ENCODE data around the gene TAC3. TPM values are rescaled to one million over a fixed set of nuclear protein-coding genes. Genes with fewer than 3 reads are reported as not detected.

The TAC3 gene
- total RNA-seq, 6 experiments from 2014 or later, result not detected

DNA sequence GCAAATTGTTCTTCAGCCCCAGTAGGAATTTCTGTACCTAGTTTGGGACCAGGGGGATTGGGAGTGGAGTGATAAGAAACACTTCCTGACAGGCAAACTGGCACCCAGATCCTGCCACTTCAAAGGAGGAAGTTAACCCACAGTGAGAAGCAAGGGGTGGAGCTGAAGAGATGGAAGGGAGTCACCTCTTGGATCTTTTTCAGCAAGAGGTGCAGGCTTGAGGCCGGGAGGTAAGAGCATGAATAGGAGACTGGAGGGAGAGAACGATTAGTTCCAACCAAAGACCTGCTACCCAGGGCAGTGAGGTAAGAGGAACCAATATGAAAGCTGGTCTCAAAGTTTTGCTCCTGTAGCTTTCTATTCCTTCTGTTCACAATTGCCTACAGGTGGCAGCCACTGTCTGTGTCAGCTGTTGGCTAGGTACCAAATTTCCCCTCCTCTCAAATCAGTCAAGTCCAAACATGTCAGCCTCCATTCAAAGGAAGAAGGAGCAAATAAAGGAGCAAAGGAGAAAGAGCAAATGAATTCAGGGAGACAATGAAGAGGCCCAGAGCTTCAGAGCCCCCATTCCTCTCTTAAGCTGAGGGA is 14.9 kb upstream of the TAC3 start:
- intact Hi-C loops (cut with DNase I), result no loop called here
- Histone ChIP-seq H3K27me3 (no peaks in the 10 kb centered on the region), H3K4me1 (no peaks in the 10 kb centered on the region), H3K27ac (no peak overlapping the region), H3K36me3 (no peaks in the 10 kb centered on the region), H3K4me3 (no peak overlapping the region), H3K9me3 (no peaks in the 10 kb centered on the region)
- ATAC-seq (no peak), DNase-seq (no peak)
- 48% methylated on average over 2 of the region's 2 CpGs for WGBS (ENCODE audit: insufficient coverage, low coverage, low lambda C conversion rate, missing lambda C conversion rate)
- TF ChIP-seq, protein P1, sequence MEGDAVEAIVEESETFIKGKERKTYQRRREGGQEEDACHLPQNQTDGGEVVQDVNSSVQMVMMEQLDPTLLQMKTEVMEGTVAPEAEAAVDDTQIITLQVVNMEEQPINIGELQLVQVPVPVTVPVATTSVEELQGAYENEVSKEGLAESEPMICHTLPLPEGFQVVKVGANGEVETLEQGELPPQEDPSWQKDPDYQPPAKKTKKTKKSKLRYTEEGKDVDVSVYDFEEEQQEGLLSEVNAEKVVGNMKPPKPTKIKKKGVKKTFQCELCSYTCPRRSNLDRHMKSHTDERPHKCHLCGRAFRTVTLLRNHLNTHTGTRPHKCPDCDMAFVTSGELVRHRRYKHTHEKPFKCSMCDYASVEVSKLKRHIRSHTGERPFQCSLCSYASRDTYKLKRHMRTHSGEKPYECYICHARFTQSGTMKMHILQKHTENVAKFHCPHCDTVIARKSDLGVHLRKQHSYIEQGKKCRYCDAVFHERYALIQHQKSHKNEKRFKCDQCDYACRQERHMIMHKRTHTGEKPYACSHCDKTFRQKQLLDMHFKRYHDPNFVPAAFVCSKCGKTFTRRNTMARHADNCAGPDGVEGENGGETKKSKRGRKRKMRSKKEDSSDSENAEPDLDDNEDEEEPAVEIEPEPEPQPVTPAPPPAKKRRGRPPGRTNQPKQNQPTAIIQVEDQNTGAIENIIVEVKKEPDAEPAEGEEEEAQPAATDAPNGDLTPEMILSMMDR (IDR thresholded peaks at IDR 0.05), result no peak
- TF ChIP-seq POLR2A (IDR thresholded peaks at IDR 0.05), result no peak

DNA sequence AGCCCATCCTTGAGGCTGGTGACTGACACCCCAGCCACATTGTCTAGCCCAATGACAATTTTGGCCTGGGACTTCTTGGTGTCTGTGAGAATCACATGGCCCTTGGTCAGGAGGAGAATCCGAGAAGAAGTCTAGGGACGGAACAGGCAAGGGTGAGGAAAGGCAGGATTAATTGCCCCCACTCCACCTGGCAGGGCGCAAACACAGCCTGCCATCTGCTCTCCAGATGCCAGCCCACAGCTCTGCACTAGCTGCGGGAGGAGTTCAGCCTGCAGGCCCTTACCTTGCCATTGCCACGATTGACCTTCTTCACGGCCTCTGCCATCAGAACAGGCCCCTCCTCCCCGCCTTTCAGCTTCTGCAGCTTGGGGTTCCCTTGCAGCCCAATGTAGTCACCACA is 13.1 kb upstream of the TAC3 start:
- Histone ChIP-seq H3K4me3 (no peak overlapping the region), H3K4me1 (no peaks in the 10 kb centered on the region), H3K36me3 (no peaks in the 10 kb centered on the region), H3K27ac (no peak overlapping the region), H3K27me3 (no peaks in the 10 kb centered on the region), H3K9me3 (no peaks in the 10 kb centered on the region)
- intact Hi-C loops (cut with DNase I), result no loop called here
- DNase-seq, result no peak
- no peak for ATAC-seq
- TF ChIP-seq, protein P1 (IDR thresholded peaks at IDR 0.05), result no peak
- no peak for TF ChIP-seq POLR2A (IDR thresholded peaks at IDR 0.05)
- WGBS (ENCODE audit: insufficient coverage, low coverage, low lambda C conversion rate, missing lambda C conversion rate), result 80% methylated on average over 1 of the region's 7 CpGs

DNA sequence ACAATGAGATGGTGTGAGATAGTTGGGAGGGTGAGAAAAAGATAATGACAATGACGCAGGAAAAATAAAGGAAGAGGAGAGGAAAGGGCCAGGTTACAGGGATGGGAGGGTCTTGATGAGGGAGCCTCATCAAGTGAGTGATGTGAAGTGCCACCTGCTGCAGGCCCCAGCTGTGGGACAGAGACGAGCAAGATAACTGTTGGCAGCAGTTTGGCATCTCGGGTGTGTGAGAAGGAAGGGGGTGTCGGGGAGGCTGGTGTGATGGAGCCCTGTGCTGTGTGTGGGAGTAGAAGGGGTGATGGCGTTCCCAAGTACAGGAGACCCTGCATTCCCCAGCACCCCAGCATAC is 11.4 kb upstream of the TAC3 start:
- WGBS (ENCODE audit: insufficient coverage, low coverage, low lambda C conversion rate, missing lambda C conversion rate), result 40% methylated on average over 1 of the region's 5 CpGs
- Histone ChIP-seq H3K27ac (no peak overlapping the region), H3K4me1 (no peaks in the 10 kb centered on the region), H3K9me3 (no peaks in the 10 kb centered on the region), H3K27me3 (no peaks in the 10 kb centered on the region), H3K36me3 (no peaks in the 10 kb centered on the region), H3K4me3 (no peak overlapping the region)
- no peak for TF ChIP-seq POLR2A (IDR thresholded peaks at IDR 0.05)
- TF ChIP-seq, protein P1 (IDR thresholded peaks at IDR 0.05), result no peak
- ATAC-seq (no peak), DNase-seq (no peak)
- intact Hi-C loops (cut with DNase I), result no loop called here

- no peak for DNase-seq
These were observed 10.9 kb upstream of the TAC3 start for GRCh38 chr12:57027011-57027804.

More at GRCh38 chr12:57027011-57027804, 10.9 kb upstream of the TAC3 start:
- intact Hi-C loops (cut with DNase I), result no loop called here
- H3K27ac ChIP-seq, result no peak overlapping the region
- no peaks in the 10 kb centered on the region for H3K4me1 ChIP-seq
- no peak for ATAC-seq
- no peak overlapping the region for H3K4me3 ChIP-seq
- no peak for TF ChIP-seq POLR2A (IDR thresholded peaks at IDR 0.05)
- TF ChIP-seq, protein P1 (IDR thresholded peaks at IDR 0.05), result no peak
- WGBS (ENCODE audit: insufficient coverage, low coverage, low lambda C conversion rate, missing lambda C conversion rate), result 47% methylated on average over 11 of the region's 13 CpGs
- H3K27me3 ChIP-seq, result no peaks in the 10 kb centered on the region
- H3K36me3 ChIP-seq, result no peaks in the 10 kb centered on the region
- H3K9me3 ChIP-seq, result no peaks in the 10 kb centered on the region

Data from right lobe of liver (tissue), 6 donors.